Fibroblast of the conjunctiva (primary cell): ENCODE data around the gene CCR5AS.
"Not testable (repeated sequence)": the region's sequence is repeated elsewhere in the genome, so short reads cannot be mapped to it uniquely, and the experiment has no call there.

Experiments used
- DNase-seq: peaks from one replicate; pipeline ENCODE4 v3.0.0-alpha.2; 2010; ENCODE audit warnings: low read depth

The CCR5AS gene

DNA sequence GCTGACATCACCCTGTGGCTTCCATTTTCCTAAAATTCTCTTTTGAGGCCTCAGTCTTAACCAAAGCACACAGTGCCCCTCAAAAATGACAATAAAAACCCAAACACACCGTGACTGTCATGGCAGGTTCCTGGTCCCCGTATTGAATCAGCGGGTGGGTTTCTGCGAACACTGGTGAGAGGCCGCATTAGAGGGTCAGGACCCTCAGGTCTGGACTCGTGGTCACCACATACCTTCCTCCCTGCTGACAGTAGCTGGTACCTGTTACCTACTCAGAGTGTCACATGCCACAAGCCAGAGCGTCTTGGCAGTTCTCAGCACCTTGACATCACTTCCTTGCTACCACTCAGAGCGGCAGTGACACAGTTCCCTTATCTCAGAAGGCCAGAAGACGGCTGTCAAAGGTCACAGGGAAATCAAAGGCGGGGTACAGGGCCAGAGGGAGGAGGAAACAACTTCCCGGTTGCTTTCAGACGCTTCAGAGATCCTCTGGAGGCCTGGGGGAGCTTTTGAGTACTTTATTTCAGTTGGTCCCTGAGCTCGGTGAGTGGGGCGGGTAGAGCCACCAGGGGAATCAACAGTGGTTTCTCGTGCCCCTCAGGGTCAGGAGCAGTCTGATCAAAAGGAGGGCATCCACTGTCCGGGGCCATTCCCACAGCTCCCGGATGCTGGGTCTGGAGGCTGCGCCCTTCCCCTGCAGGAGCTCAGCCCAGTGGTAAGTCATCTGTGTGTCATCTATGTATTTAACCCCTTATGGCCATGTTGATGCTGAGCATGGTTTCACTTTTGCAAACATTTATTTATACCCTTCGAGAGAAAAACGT lies at the start of gene CCR5AS, which contains the start of gene CCRL2:
Gene CCR5AS, minus strand, starts transcription at position 279 of the 824 bp plus-strand sequence.
Gene CCRL2, plus strand, starts transcription at position 472 of the 824 bp plus-strand sequence. CDS start 821 bp downstream, outside the sequence.
- no peak for DNase-seq

DNA sequence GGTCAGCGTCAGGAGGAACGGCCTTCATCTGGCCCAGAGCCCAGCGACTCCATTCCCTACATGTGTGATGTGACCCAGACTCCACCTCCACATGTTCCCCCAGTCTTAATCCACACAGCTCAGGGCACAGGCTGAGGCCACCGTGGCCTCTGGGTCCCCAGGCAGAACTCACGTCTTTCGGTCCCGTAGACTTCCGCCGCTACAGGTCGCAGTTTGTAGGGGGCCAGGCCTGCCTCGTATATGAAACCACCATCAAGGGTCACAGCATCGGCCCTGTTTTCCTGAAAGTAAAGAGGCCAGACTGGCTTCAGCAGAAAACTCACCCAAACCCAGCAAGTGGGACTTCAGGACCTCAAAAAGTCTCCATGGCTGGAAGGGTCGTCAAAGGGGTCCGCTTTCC lies 49.3 kb upstream of the CCR5AS start:
- no peak for DNase-seq

DNA sequence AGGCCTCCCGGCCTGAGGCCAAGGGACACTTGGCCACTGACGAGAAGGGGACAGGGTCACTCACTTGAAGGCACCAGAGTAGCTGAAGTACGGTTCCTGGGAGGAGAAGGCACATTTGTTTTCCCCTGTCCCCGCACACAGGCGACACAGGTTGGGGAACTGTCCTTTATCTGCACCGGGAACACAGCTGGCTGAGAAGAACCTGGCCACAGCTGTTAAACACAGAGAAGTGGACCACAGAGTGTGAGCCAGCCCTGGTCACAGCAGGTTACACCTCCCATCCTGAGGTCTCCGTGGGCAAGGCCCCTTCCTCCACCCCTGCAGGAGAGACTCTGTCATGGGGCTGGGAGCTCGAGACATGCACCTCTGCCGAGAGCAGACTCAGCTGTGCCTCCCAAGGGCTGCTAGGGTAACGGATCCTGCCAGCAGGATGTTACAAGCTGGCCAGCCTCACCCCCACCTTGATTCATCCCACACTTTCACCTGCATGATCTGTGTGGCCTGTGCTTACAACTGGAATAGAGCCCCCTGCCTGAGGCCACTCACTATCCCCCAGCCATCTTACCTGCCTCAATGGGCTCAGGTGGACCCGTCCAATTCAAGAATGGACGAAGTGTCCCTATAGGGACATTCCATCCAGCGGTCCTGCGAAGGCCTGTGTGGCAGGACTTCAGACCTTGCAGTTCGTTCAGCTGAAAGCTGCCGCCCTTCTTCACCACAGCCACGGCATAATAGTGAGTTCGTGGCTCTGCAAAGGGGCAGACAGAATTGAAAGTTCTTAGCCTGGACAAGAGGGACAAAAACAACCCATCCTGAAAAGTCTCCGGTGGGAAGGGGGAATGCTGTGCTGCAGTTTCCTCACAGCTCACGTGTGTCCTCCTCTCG lies 48.6 kb upstream of the CCR5AS start:
- DNase-seq = no peak

DNA sequence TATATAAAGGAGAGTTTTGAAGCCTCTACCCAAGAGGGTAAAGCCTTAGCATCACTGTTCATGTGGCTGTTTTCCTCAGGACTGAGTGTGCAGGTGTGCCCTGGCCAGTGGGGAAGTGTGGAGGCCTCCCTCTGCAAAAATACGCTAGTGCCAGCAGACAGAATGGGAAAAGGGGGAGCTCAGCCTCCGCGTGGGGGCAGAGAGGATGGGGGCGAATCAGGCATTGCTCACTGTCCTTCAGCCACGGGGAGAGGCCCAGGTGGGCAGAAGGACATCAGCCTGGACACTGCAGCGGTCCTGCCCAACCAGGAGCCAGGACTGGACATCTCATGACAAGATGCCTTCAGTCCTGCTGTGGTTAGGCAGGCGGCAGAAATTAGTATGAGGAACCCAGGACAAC lies 47.7 kb upstream of the CCR5AS start:
- no peak for DNase-seq

DNA sequence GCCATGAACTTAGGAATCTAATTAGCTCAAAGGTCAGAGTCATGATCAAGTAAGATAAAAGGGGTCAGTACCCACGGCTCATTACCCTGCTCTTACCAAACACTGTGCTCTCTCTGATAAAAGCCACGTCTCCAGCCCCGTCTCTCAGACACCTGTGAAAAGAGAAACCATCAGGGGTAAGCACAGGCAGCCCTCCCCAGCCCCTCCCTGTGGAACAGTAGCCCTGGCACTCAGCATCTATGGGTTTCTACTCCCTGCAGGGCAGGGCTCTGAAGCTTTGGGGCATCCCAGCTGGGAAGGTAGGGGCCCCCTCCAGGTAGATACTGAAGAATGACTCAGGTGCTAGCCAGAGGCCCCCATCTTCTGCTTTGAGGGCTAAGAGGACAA lies 47.3 kb upstream of the CCR5AS start:
- DNase-seq = no peak

DNA sequence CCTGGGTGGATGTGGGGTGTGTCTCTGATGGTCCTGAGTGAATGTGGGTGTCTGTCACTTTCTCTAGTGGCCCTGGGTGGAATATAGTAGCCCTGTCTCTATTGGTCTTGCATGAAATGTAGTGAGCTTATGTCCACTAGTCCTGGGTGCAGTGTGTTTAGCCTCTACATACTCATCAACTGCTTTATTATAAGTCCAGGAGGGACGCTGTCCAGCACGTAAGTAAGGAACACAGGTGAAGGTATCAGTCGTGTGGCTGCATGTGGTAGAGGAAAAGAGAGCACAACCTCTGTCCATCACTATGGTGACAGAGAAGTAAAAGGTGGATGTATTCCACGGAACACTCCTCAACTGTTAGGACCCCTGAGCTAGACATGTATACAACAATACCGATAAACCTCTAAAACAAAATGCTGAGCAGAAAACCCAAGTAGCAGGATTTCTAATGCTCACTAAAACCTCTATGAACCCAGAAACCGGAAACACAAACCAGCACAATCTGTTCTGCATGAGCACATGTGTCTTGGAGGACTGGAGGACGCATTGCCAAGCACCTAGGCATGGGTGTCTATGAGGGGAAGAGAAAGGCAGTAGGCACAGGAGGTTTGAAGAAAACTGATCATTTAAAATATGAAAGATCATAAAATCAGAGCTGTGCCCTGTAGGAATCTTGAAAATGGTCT lies 46.8 kb upstream of the CCR5AS start:
- no peak for DNase-seq

DNA sequence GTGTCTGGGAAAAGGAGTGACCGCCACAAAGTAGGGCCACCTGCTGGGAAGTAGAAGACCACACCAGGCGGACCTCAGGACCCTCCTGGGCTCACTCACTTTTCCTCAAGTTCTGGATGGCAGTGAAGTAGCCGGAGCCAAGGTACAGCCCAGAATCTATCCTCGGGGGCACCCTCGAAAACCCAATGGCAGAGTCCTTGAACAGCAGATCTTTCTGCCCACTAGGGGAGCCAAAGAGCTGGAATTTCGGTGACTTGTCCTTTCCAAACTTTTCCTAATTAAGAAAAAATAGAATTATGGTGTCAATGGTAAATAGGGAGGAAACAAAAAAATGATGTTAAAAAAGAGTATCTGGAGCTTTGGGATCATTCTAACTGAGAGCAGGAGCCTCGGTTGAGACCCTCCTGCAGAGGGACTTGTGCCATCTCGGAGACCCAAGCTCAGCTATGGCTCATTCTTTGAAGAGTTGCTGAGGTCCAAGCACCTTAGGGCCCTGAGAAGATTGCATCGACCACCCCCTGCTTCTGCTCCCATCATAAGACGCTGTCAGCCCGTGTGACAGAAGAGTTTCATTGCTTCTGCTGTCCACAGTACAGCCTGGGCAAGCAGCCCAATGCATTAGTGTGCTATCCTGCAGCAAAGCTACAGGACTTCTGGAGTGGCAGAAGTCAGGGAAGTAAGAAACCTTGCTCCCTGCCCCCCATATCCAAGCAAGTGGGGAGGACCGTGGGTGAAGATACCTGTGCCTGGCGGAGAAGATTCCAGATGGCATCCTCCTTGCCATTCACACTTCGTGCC lies 43.1 kb upstream of the CCR5AS start:
- no peak for DNase-seq

DNA sequence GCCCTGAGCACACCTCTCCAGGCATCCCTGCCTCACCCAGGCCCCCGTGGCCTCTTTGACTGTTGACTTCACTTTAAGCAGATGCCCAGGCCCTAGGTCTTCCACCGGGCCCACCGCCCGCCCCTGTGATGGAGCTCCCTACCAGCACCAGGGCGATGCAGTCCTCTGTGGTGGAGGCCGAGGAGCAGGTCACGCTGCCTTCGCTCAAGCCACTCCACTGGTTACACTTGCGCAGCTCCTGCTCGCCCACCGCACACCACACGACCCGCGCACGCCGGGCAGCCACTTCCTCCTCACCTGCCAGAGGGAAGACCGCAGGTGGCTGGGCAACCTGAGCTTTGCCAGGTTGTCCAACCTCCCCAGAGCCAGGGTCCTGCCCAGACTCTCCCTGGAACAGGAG lies 41.9 kb upstream of the CCR5AS start:
- no peak for DNase-seq

DNA sequence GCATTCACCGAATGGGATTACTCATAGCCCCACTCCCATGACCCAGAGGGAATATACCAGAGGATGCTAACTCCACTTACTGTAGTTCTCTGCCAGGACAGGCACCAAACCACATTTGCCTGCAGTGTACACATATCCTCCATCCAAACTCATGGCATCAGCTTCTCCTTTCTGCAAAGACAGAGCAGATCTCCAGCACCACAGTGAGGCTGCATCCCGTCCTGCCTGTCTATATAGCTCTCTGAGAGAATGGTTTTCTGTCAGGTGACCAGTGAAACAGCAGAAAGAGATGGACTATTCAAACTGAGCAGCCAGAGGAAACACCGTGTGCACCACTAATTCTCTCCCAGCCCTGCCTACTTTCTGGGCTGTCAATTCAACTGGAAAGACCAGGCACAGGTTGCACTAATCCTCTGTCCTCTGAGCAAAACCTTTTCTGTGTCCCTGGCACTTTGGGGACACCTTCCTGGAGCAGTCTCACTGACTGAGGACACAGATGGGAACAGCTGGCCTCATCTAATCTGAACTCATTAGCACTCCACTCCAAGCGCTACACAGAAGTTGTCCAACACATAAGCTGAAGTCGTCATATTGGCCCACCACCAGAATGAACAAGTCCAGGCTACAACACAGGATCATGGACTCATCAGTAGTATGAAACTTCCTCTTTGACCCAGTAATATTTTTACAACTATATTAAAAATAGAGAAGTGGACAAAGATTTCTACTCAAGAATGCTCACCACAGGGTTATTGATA lies 40.5 kb upstream of the CCR5AS start:
- DNase-seq = no peak

DNA sequence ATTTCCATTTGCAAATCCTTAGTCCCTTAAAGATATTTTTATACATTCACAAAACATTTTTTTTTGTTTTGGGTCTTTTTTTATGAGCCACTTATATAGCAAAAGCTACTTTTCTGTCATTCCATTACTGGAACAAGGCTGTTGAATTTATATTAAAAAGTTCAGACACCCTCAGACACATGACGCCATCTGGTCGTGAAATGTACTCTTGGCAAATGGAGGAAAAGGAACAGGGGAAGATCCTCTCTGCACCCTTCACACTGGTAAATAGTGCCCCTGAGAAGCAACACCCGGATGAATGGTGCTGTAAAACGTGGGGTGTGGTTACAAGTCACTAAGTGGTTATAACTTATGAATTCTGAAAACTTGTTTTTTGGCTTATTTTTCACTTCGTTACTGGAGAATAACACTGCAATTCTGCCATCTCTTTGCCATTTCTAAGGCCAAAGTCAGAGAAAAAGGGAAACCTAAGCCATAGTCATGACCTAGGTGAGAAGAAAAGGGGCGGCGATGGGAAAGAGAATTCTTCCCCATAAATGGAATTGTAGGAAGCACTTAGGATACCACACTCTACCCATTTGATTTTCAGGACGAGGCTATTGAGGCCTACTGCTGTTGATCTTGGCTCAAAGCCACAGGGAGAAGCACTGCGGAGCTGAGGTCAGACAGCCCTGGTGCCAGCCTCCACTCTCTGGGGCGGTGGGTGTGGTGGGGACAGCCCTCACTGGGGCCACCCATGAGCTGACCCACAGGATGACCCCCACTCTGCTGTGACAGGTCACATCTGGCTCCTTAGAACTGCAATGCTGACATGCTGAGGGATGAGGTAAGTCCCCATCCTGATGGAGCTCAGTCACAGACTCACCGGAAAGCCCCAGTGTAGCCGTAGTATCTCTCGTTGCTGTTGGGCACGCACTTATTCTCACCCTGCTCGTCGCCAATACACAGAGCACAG lies 36.0 kb upstream of the CCR5AS start:
- DNase-seq = peak; percentile 5

DNA sequence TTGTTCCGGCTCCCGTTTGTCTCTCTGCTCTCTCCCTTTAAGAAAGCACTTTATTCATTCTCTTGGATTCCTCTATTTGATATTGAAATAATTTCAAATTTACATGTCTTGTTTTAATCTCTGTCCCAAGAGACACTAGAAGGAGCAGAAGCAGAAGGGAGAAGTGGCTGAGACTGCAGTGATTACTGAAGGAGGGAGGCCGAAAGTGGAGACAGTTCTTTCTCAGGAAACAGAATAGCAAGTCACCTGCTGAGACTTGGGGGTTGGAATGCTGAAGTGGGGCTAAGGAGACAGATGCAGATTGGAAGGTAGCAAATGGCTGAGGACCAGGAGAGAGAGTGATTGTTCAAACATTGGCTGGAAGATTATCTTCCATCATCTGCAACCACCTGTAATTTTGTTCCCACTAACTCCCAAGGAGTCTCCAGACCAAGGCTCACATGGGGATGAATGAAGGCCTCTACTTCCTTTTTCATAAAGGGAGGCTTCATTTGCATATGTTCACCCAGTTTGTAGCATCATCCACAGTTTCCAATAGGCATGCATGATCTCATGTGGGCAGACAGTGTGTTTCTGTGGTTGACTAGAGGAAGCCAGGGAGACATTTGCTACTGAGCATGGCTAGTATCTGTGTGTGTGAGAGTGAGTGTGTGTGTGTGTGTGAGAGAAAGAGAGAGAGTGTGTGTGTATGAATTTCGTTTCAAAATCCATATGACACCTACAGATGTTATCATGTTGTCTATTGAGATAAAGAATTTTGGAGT lies 33.8 kb upstream of the CCR5AS start:
- no peak for DNase-seq

DNA sequence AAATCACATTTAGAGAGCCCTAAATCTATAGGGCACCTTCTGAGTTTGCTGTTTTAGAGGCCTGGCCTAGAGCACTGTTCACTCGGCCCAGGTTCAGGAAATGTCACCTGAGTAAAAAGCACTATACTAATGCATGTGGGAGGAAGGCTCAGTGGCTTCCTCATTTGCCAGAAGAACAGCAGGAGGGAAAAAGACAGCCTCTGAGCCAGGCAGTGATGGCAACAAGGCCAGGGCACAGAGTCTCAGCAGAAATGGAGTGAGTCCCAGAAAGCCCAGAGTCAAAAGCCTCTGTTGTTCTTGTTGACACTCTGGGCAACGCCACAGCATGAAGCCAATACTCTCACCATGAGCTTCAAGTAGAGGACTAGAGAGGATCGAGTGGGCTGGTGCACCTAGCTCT lies 32.0 kb upstream of the CCR5AS start:
- DNase-seq = no peak

DNA sequence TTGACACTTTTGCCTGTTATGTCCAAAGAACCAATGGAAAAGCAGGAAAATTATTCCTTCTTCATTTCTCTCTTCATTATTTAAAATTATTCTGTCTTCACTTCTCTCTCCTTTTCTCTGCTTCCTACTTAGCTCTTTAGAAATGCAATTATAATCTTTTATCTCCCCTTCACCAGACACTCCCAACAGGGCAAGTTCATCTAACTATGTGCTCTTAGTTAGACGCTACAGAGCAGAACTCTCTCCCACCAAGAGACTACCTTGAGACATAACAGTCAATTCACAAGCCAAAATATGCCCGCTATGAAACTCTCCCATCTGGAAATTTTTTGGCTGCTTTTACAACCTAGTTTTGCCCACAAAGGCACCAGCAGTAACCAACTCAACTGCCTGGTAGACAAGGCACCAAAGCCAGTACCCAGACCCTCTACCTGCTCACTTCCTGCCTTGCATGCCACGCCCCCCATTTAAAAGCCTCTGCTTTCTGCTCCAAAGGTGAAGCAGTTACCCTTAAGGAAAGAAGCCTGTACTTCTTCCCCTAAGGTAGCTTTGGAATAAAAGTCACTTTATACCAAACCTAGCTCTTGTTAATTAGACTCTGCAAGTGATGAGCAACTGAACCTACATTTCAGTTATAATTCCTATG lies 28.3 kb upstream of the CCR5AS start:
- DNase-seq = no peak

DNA sequence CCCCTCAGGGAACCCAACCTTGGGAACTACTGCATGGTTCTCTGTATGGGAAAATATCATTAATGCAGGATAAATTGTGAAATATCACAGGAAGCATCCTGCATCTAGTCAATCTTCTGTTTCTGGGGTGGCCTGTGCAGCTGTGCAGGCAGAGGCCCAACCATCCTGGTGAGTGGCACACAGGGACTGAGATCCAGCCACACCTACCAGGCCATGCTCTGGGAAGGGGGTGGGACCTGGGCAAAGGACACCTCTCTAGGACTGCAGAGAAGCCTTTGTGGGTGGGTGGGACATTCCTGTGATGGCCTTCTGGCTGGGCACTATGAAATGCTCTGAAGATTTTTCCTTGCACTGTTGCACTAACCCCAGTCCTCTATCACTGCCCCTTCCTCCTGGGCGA lies 27.0 kb upstream of the CCR5AS start:
- DNase-seq = no peak

DNA sequence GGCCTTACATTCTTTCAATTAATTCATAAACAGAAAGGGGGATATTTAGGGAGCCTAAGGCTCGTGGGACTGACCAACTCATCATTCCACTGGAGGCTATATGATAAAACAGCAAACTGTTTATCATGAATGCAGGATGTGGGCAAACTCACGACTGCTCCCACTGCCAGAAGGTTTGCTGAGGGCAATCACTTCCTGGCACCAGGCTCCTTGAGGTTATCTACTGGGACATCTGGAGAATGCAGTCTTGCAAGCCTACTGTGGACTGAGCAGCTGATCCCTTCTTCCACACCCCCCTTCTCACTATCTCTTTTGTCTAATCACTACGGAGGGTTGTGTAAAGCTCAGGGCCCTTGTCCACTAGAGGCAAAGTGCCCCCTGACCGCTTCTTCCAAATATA lies 26.3 kb upstream of the CCR5AS start:
- DNase-seq = not testable (repeated sequence)

DNA sequence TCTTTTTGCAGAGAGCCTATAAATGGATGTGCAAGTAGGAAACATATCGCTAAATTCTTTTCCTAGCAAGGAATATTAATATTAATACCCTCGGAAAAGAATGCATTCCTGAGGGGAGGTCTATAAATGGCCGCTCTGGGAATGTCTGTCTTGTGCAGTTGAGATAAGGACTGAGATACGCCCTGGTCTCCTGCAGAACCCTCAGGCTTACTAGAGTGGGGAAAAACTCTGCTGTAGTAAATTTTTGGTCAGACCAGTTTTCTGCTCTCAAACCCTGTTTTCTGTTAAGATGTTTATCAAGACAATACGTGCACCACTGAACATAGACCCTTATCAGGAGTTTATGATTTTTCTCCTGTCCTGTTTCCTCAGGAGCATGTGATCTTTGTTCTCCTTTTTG lies 25.0 kb upstream of the CCR5AS start:
- DNase-seq = not testable (repeated sequence)

DNA sequence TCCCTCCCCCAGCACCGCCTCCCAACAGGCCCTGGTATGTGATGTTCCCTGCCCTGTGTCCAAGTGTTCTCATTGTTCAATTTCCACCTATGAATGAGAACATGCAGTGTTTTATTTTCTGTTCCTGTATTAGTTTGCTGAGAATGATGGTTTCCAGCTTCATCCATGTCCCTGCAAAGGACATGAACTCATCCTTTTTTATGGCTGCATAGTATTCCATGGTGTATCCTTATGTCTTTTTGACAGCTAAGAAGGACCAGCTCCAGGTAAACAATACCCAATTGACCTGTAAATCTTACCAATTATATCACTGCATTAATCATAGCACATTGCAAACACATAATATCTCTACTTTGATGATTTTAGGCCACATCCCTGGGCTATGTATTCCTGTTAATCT lies 24.0 kb upstream of the CCR5AS start:
- DNase-seq = not testable (repeated sequence)

DNA sequence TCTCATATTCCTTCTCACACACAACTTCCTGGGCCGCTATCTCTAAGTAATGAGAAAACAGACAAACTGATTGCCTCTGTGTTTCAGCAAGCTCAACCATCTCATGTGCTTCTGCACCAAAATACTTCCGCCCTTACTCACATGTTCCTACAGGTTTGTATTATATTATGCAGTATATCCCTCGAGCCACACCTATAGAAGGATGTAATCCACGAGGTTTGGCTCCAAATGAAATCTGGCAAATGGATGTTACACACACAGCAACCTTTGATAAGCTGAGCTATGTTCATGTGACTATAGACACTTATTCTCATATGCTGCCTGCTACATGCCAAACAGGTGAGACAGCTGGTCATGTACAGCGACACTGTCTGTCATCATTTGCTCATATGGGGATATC lies 22.8 kb upstream of the CCR5AS start:
- DNase-seq = no peak
